ENCODE measurements around the gene KIF26A. TPM values are rescaled to one million over a fixed set of nuclear protein-coding genes. Genes with fewer than 3 reads are reported as not detected.

Gene KIF26A
- total and polyA plus RNA-seq, 2 of the 4 experiments (the other 2 are of a cell fraction) = not detected

DNA sequence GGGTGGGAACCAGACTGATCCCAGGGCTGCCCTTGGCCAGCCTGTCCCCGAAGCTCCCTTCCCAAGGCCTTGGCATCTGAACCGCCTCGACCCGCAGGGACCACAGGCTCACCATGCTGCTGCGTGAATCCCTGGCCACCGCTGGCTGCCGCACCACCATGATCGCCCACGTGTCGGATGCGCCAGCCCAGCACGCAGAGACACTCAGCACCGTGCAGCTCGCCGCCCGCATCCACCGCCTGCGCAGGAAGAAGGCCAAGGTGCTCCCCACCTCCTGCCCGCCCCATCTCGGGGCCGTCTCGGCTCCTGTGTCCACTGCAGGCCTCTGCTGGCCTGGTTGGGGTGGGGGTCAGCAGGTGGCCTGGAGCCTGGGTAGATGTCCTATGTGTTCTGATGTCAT is 35.7 kb downstream of the KIF26A start:
- H3K4me2 ChIP-seq (ENCODE audit: low read depth, low read length) = no peak overlapping the region
- H4K5ac ChIP-seq (ENCODE audit: low read depth, low read length) = no peak overlapping the region
- no peak overlapping the region for H3K4me3 ChIP-seq (ENCODE audit: insufficient read depth, low read depth, low read length)
- H2BK15ac ChIP-seq (ENCODE audit: low read depth, low read length) = no peak overlapping the region
- H2AK5ac ChIP-seq (ENCODE audit: low read depth, low read length) = no peak overlapping the region
- CTCF ChIA-PET = no interaction called here
- ATAC-seq (ENCODE audit: low read depth) = no peak
- H2BK120ac ChIP-seq (ENCODE audit: low read depth, low read length) = no peak overlapping the region
- TF ChIP-seq, protein P1, sequence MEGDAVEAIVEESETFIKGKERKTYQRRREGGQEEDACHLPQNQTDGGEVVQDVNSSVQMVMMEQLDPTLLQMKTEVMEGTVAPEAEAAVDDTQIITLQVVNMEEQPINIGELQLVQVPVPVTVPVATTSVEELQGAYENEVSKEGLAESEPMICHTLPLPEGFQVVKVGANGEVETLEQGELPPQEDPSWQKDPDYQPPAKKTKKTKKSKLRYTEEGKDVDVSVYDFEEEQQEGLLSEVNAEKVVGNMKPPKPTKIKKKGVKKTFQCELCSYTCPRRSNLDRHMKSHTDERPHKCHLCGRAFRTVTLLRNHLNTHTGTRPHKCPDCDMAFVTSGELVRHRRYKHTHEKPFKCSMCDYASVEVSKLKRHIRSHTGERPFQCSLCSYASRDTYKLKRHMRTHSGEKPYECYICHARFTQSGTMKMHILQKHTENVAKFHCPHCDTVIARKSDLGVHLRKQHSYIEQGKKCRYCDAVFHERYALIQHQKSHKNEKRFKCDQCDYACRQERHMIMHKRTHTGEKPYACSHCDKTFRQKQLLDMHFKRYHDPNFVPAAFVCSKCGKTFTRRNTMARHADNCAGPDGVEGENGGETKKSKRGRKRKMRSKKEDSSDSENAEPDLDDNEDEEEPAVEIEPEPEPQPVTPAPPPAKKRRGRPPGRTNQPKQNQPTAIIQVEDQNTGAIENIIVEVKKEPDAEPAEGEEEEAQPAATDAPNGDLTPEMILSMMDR (conservative IDR thresholded peaks at IDR 0.05; ENCODE audit: low read depth, low read length) = no peak
- TF ChIP-seq RFX5 (IDR thresholded peaks at IDR 0.05; ENCODE audit: low read depth, low read length) (no peak), CEBPB (IDR thresholded peaks at IDR 0.05; ENCODE audit: low read depth, low read length) (no peak), BHLHE40 (IDR thresholded peaks at IDR 0.05; ENCODE audit: low read depth, low read length) (no peak), RAD21 (IDR thresholded peaks at IDR 0.05; ENCODE audit: low read length) (no peak), MAFK (IDR thresholded peaks at IDR 0.05; ENCODE audit: low read depth, low read length) (no peak), MAZ (IDR thresholded peaks at IDR 0.05; ENCODE audit: borderline replicate concordance, low read depth, low read length) (no peak), POLR2A (IDR thresholded peaks at IDR 0.05; ENCODE audit: low read depth, low read length) (no peak), FOS (IDR thresholded peaks at IDR 0.05; ENCODE audit: low read depth, low read length) (no peak), NFE2L2 (IDR thresholded peaks at IDR 0.05; ENCODE audit: low read depth, low read length) (no peak), RCOR1 (IDR thresholded peaks at IDR 0.05; ENCODE audit: insufficient replicate concordance, low read length) (no peak), SMC3 (IDR thresholded peaks at IDR 0.05; ENCODE audit: low read depth, low read length) (no peak), CHD1 (IDR thresholded peaks at IDR 0.05; ENCODE audit: low read depth, low read length) (no peak), MXI1 (IDR thresholded peaks at IDR 0.05; ENCODE audit: borderline replicate concordance, low read depth, low read length) (no peak)
- TF ChIP-seq, protein P2, sequence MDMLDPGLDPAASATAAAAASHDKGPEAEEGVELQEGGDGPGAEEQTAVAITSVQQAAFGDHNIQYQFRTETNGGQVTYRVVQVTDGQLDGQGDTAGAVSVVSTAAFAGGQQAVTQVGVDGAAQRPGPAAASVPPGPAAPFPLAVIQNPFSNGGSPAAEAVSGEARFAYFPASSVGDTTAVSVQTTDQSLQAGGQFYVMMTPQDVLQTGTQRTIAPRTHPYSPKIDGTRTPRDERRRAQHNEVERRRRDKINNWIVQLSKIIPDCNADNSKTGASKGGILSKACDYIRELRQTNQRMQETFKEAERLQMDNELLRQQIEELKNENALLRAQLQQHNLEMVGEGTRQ (IDR thresholded peaks at IDR 0.05; ENCODE audit: low read depth, low read length) = no peak
- TF ChIP-seq, protein P3, sequence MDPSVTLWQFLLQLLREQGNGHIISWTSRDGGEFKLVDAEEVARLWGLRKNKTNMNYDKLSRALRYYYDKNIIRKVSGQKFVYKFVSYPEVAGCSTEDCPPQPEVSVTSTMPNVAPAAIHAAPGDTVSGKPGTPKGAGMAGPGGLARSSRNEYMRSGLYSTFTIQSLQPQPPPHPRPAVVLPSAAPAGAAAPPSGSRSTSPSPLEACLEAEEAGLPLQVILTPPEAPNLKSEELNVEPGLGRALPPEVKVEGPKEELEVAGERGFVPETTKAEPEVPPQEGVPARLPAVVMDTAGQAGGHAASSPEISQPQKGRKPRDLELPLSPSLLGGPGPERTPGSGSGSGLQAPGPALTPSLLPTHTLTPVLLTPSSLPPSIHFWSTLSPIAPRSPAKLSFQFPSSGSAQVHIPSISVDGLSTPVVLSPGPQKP (IDR thresholded peaks at IDR 0.05; ENCODE audit: borderline replicate concordance, low read depth, low read length) = no peak
- H3K14ac ChIP-seq (replicated peaks; ENCODE audit: low read depth, low read length) = no peak overlapping the region
- no peak overlapping the region for H2AK9ac ChIP-seq (replicated peaks; ENCODE audit: low read depth, low read length, poor library complexity)
- no peak overlapping the region for H2AFZ ChIP-seq (replicated peaks; ENCODE audit: low read length, poor library complexity)
- H3K9ac ChIP-seq (ENCODE audit: low read depth, low read length) = no peak overlapping the region
- no peak overlapping the region for H4K8ac ChIP-seq (ENCODE audit: low read depth in 2 of 2, low read length in 2 of 2)
- no peak overlapping the region for H3K4ac ChIP-seq (ENCODE audit: low read depth, low read length)
- in situ Hi-C loops (cut with MboI; ENCODE audit: low sequenced_read_pairs) (no loop called here), intact Hi-C loops (cut with micrococcal nuclease) (no loop called here), dilution Hi-C loops (cut with HindIII; ENCODE audit: low sequenced_read_pairs, unreplicated experiment) (no loop called here)
- H2BK20ac ChIP-seq (ENCODE audit: low read depth, low read length) = no peak overlapping the region
- no peaks in the 10 kb centered on the region for H3K36me3 ChIP-seq (ENCODE audit: control insufficient read depth, insufficient read depth, low read length)
- H3K18ac ChIP-seq (ENCODE audit: low read depth, low read length) = no peak overlapping the region
- H3K23ac ChIP-seq (ENCODE audit: low read depth, low read length) = no peak overlapping the region
- no peaks in the 10 kb centered on the region for H3K79me1 ChIP-seq (ENCODE audit: low read depth in 1 of 2, low read length in 2 of 2)
- no peaks in the 10 kb centered on the region for H3K4me1 ChIP-seq (ENCODE audit: control insufficient read depth, insufficient read depth, low read length)
- H3K9me1 ChIP-seq (ENCODE audit: insufficient read depth, low read length) = no peaks in the 10 kb centered on the region
- H4K20me1 ChIP-seq (ENCODE audit: insufficient read depth, low read length) = no peaks in the 10 kb centered on the region
- DNase-seq = no peak
- H2BK5ac ChIP-seq (ENCODE audit: low read depth, low read length, poor library complexity, severe bottlenecking) = no peak overlapping the region
- H3K56ac ChIP-seq (ENCODE audit: extremely low read depth, insufficient read depth, low read length) = no peak overlapping the region
- 90% methylated on average over 14 of the region's 22 CpGs; no CpG with 5 or more reads in 1 of the 2 experiments for WGBS, 2 experiments (ENCODE audit: extremely low coverage in 2 of 2, insufficient read length in 1 of 2)
- H4K91ac ChIP-seq (ENCODE audit: insufficient read depth, low read depth, low read length) = no peak overlapping the region
- POLR2A ChIA-PET (ENCODE audit: unreplicated experiment) = no interaction called here
- H3K9me3 ChIP-seq (ENCODE audit: control insufficient read depth, insufficient read depth, low read length) = peaks cover 46% of the 10 kb centered on the region
- H3K27ac ChIP-seq (ENCODE audit: insufficient read depth, low read length) = no peak overlapping the region
- H3K27me3 ChIP-seq (ENCODE audit: control insufficient read depth, insufficient read depth, low read length) = no peaks in the 10 kb centered on the region
- no TSS peak for BruUV-seq (replicated peaks)

Data from IMR-90 (cell line).